ENCODE measurements around the gene TUBB1.
A peak's percentile ranks its signal among the peaks of the same experiment; 100 is the strongest.

TUBB1 gene

GRCh38 chr20:59046862-59047261 is 27.6 kb downstream of the TUBB1 start:
- POLR2A ChIA-PET, result no interaction called here
- no peak overlapping the region for H3K4me3 ChIP-seq (ENCODE audit: low read depth, low read length)
- H3K36me3 ChIP-seq (ENCODE audit: control insufficient read depth in 2 of 2, insufficient read depth in 1 of 2, low read length in 2 of 2), result no peaks in the 10 kb centered on the region
- no peak overlapping the region for H3K27ac ChIP-seq (ENCODE audit: extremely low read depth, low read depth, low read length)
- H3K4me1 ChIP-seq (ENCODE audit: control insufficient read depth, insufficient read depth, low read length), result peaks cover 2% of the 10 kb centered on the region; the same call in 1 of the 2 replicates
- TF ChIP-seq ZNF366 (tag by site-specific recombination; conservative IDR thresholded peaks at IDR 0.05) (peak; percentile 77), GLI2 (tag by site-specific recombination; IDR thresholded peaks at IDR 0.05; ENCODE audit: borderline replicate concordance, low read depth) (no peak)
- H3K9me3 ChIP-seq (ENCODE audit: control insufficient read depth, insufficient read depth, low read depth, low read length), result no peaks in the 10 kb centered on the region
- CTCF ChIA-PET, result no interaction called here

GRCh38 chr20:59047938-59048680 is 28.9 kb downstream of the TUBB1 start:
- TF ChIP-seq KLF16 (tag by site-specific recombination; IDR thresholded peaks at IDR 0.05), result no peak
- TF ChIP-seq ZNF580 (tag by site-specific recombination; IDR thresholded peaks at IDR 0.05), result no peak
- TF ChIP-seq ZNF266 (tag by site-specific recombination; IDR thresholded peaks at IDR 0.05; ENCODE audit: low read depth), result no peak
- no peak for TF ChIP-seq TCF7L2 (IDR thresholded peaks at IDR 0.05; ENCODE audit: borderline replicate concordance, low read depth, low read length)
- TF ChIP-seq ZBTB17 (tag by site-specific recombination; IDR thresholded peaks at IDR 0.05), result no peak
- no peak for TF ChIP-seq ZNF585B (tag by site-specific recombination; IDR thresholded peaks at IDR 0.05)
- TF ChIP-seq ZNF791 (tag by site-specific recombination; IDR thresholded peaks at IDR 0.05), result no peak
- no peak for TF ChIP-seq ZNF513 (tag by site-specific recombination; IDR thresholded peaks at IDR 0.05)
- TF ChIP-seq ZNF692 (tag by site-specific recombination; IDR thresholded peaks at IDR 0.05), result no peak
- no peak for TF ChIP-seq ZNF664 (tag by site-specific recombination; IDR thresholded peaks at IDR 0.05)
- TF ChIP-seq SETDB1 (IDR thresholded peaks at IDR 0.05; ENCODE audit: insufficient read length, low read length), result no peak
- TF ChIP-seq FEZF1 (tag by site-specific recombination; IDR thresholded peaks at IDR 0.05), result no peak
- no peak for TF ChIP-seq MZF1 (tag by site-specific recombination; IDR thresholded peaks at IDR 0.05; ENCODE audit: borderline replicate concordance)
- TF ChIP-seq ZNF777 (tag by site-specific recombination; IDR thresholded peaks at IDR 0.05; ENCODE audit: borderline replicate concordance), result no peak
- TF ChIP-seq ZSCAN18 (tag by site-specific recombination; IDR thresholded peaks at IDR 0.05), result no peak
- no peak for TF ChIP-seq ZSCAN23 (tag by site-specific recombination; IDR thresholded peaks at IDR 0.05)
- no peak for TF ChIP-seq AEBP2 (tag by site-specific recombination; IDR thresholded peaks at IDR 0.05; ENCODE audit: borderline replicate concordance)
- no peak for TF ChIP-seq ZNF571 (tag by site-specific recombination; IDR thresholded peaks at IDR 0.05)
- no peak for TF ChIP-seq ZNF155 (tag by site-specific recombination; IDR thresholded peaks at IDR 0.05)
- POLR2A ChIA-PET, result no interaction called here
- Histone ChIP-seq H3K36me3 (ENCODE audit: control insufficient read depth in 2 of 2, insufficient read depth in 1 of 2, low read length in 2 of 2) (no peaks in the 10 kb centered on the region), H3K27ac (ENCODE audit: extremely low read depth, low read depth, low read length) (no peak overlapping the region), H3K9me3 (ENCODE audit: control insufficient read depth, insufficient read depth, low read depth, low read length) (no peaks in the 10 kb centered on the region), H3K4me3 (ENCODE audit: low read depth, low read length) (no peak overlapping the region), H3K4me1 (ENCODE audit: control insufficient read depth, insufficient read depth, low read length) (peaks cover 2% of the 10 kb centered on the region; the same call in 1 of the 2 replicates)
- CTCF ChIA-PET, result no interaction called here
